GM18520 (cell line): Measurements from ENCODE around the gene DNAL1.
"Not testable (repeated sequence)": the region's sequence is repeated elsewhere in the genome, so short reads cannot be mapped to it uniquely, and the experiment has no call there.

Experiments
- ATAC-seq: cut with Tn5 transposase; IDR thresholded peaks from one replicate; pipeline ENCODE4 v1.9.1; 2021; ENCODE audit not compliant: unreplicated experiment

DNAL1 gene

GRCh38 chr14:73637830-73638229 lies 7.0 kb upstream of the DNAL1 start:
- ATAC-seq = no peak

- ATAC-seq = no peak
These were observed 3.9 kb upstream of the DNAL1 start for GRCh38 chr14:73640796-73641365.

- ATAC-seq = no peak
These were observed 443 bp downstream of the DNAL1 start for GRCh38 chr14:73645248-73645610.

GRCh38 chr14:73651005-73651404 lies 6.2 kb downstream of the DNAL1 start:
- ATAC-seq = no peak

GRCh38 chr14:73655851-73656250 lies 11.1 kb downstream of the DNAL1 start:
- ATAC-seq = no peak

GRCh38 chr14:73659202-73659601 lies 14.4 kb downstream of the DNAL1 start:
- ATAC-seq = not testable (repeated sequence)

- ATAC-seq = no peak
These were observed 15.7 kb downstream of the DNAL1 start for GRCh38 chr14:73660511-73660910.

GRCh38 chr14:73661872-73662271 lies 17.1 kb downstream of the DNAL1 start:
- ATAC-seq = no peak

- no peak for ATAC-seq
These were observed 17.7 kb downstream of the DNAL1 start for GRCh38 chr14:73662487-73662943.

GRCh38 chr14:73663548-73664212 lies 18.9 kb downstream of the DNAL1 start:
- ATAC-seq = no peak

- no peak for ATAC-seq
These were observed 20.3 kb downstream of the DNAL1 start for GRCh38 chr14:73665130-73665529.

GRCh38 chr14:73666583-73666982 lies 21.8 kb downstream of the DNAL1 start:
- no peak for ATAC-seq

- ATAC-seq = no peak
These were observed 23.1 kb downstream of the DNAL1 start for GRCh38 chr14:73667854-73668253.

GRCh38 chr14:73674986-73675385 lies 30.2 kb downstream of the DNAL1 start:
- ATAC-seq = no peak

GRCh38 chr14:73678698-73679097 lies 33.9 kb downstream of the DNAL1 start:
- no peak for ATAC-seq

- no peak for ATAC-seq
These were observed 36.0 kb downstream of the DNAL1 start for GRCh38 chr14:73680821-73681220.

- no peak for ATAC-seq
These were observed 39.8 kb downstream of the DNAL1 start for GRCh38 chr14:73684627-73685026.

- ATAC-seq = no peak
These were observed 40.5 kb downstream of the DNAL1 start for GRCh38 chr14:73685328-73685727.

- ATAC-seq = no peak
These were observed 42.1 kb downstream of the DNAL1 start for GRCh38 chr14:73686901-73687300.

GRCh38 chr14:73694083-73694482 lies 49.3 kb downstream of the DNAL1 start:
- no peak for ATAC-seq

GRCh38 chr14:73695082-73695481 lies 50.3 kb downstream of the DNAL1 start:
- ATAC-seq = no peak

- ATAC-seq = peak; percentile 32
These were observed 51.2 kb downstream of the DNAL1 start for GRCh38 chr14:73695997-73696396.
